Endothelial cell of umbilical vein (primary cell): ENCODE data around the gene SFMBT1. TPM values are rescaled to one million over a fixed set of nuclear protein-coding genes. Genes with fewer than 3 reads are reported as not detected.

Experiments used
- BruUV-seq: library from RNA; stranded (reverse); fragments of 400-500 nt; replicated peaks from 2 replicates; lab custom pipeline; 2021; lab: Mats Ljungman, UMichigan
- CTCF ChIA-PET: fragments of 300-600, 350-600 bp; sonication (Branson Sonifier 250); formaldehyde crosslinking; loops from one replicate; lab custom pipeline; 2021; ENCODE audit warnings: antibody characterized with exemption, inconsistent platforms; lab: Charles Lee
- POLR2A ChIA-PET: fragments of 300-600, 350-600 bp; sonication (Branson Sonifier 250); formaldehyde crosslinking; loops from one replicate; lab custom pipeline; 2021; ENCODE audit warnings: antibody characterized with exemption, inconsistent platforms; lab: Charles Lee
- DNase-seq: peaks from one replicate; pipeline ENCODE4 v3.0.0-alpha.2; 2011; ENCODE audit warnings: low read depth, low spot score
- FAIRE-seq: peaks from 2 replicates; lab custom pipeline; 2011; peaks lifted over from hg19 to GRCh38; lab: Jason Lieb, UNC
- H2AFZ ChIP-seq: 2 replicates; pipeline ENCODE4 v1.6.0; 2012; ENCODE audit warnings: low read depth, low read length, control low read depth, inconsistent platforms
- H3K27ac ChIP-seq: 2 replicates; pipeline ENCODE4 v1.5.1; 2011; ENCODE audit warnings: low read depth, mild to moderate bottlenecking, control low read depth, low read length, moderate library complexity; ENCODE audit not compliant: insufficient read depth
- H3K27me3 ChIP-seq, 2 experiments: 2 replicates each; pipeline versions ENCODE4 v1.6.0 to v1.6.1; 2011; ENCODE audit warnings: low read length in 2 of 2, mixed read lengths in 1 of 2; ENCODE audit not compliant: control insufficient read depth in 2 of 2, insufficient read depth in 2 of 2
- H3K36me3 ChIP-seq, 2 experiments: 2 replicates in 1 of 2; 3 replicates in 1 of 2; pipeline ENCODE4 v1.5.1; 2011; ENCODE audit warnings: low read length in 2 of 2, mild to moderate bottlenecking in 1 of 2, moderate library complexity in 1 of 2; ENCODE audit not compliant: control insufficient read depth in 2 of 2, insufficient read depth in 2 of 2; ENCODE audit errors: extremely low read depth in 1 of 2
- H3K4me1 ChIP-seq: 3 replicates; pipeline ENCODE4 v1.5.1; 2011; ENCODE audit warnings: mild to moderate bottlenecking, low read length; ENCODE audit not compliant: control insufficient read depth, insufficient read depth; ENCODE audit errors: extremely low read depth
- H3K4me2 ChIP-seq: 2 replicates; pipeline ENCODE4 v1.6.1; 2011; ENCODE audit warnings: low read length, control low read depth, mixed read lengths; ENCODE audit not compliant: insufficient read depth
- H3K4me3 ChIP-seq, 3 experiments: fragments of 200-600 bp in 1 of 3; sonication (generic), shearing (Covaris generic) in 1 of 3; replicated peaks in 1 of 3; 2 replicates each; pipeline ENCODE4 v1.5.1; 2011 to 2016; ENCODE audit warnings: control low read depth in 3 of 3, low read length in 3 of 3, mild to moderate bottlenecking in 2 of 3, inconsistent platforms in 1 of 3, low read depth in 1 of 3, moderate library complexity in 1 of 3; ENCODE audit not compliant: insufficient read depth in 1 of 3
- H3K79me2 ChIP-seq: 2 replicates; pipeline ENCODE4 v1.6.0; 2012; ENCODE audit warnings: low read length, inconsistent platforms; ENCODE audit not compliant: control insufficient read depth, insufficient read depth
- H3K9ac ChIP-seq: replicated peaks from 2 replicates; pipeline ENCODE3; 2011; ENCODE audit warnings: low read length, control low read depth; ENCODE audit not compliant: insufficient read depth; ENCODE audit errors: extremely low read depth
- H3K9me1 ChIP-seq: replicated peaks from 3 replicates; pipeline ENCODE4 v1.6.0; 2011; ENCODE audit warnings: mild to moderate bottlenecking, low read length; ENCODE audit not compliant: control insufficient read depth, insufficient read depth; ENCODE audit errors: extremely low read depth
- H3K9me3 ChIP-seq: replicated peaks from 2 replicates; pipeline ENCODE4 v1.5.1; 2012; ENCODE audit warnings: low read length, inconsistent platforms; ENCODE audit not compliant: control insufficient read depth, insufficient read depth
- H4K20me1 ChIP-seq: replicated peaks from 2 replicates; pipeline ENCODE3; 2011; ENCODE audit warnings: mild to moderate bottlenecking, low read length; ENCODE audit not compliant: control insufficient read depth, insufficient read depth; ENCODE audit errors: extremely low read depth
- FOS ChIP-seq: IDR thresholded peaks from 2 replicates; pipeline ENCODE4 v1.6.1; 2011; ENCODE audit warnings: mild to moderate bottlenecking, low read length, moderate library complexity, borderline replicate concordance; ENCODE audit not compliant: insufficient read depth
- GATA2 ChIP-seq: IDR thresholded peaks from 2 replicates; pipeline ENCODE4 v1.7.0; 2011; ENCODE audit warnings: low read depth, mild to moderate bottlenecking, moderate library complexity, mixed read lengths, low read length; ENCODE audit not compliant: insufficient read length, insufficient read depth
- JUN ChIP-seq: IDR thresholded peaks from 2 replicates; pipeline ENCODE4 v1.6.1; 2011; ENCODE audit warnings: borderline replicate concordance, low read depth; ENCODE audit not compliant: insufficient read length, insufficient read depth
- MAX ChIP-seq: IDR thresholded peaks from 2 replicates; pipeline ENCODE4 v1.6.1; 2011; ENCODE audit not compliant: insufficient read depth, insufficient read length
- MYC ChIP-seq: IDR thresholded peaks from one replicate; pipeline ENCODE4 v1.6.1; 2011; ENCODE audit warnings: mild to moderate bottlenecking, low read depth, low read length
- POLR2A ChIP-seq: IDR thresholded peaks from 2 replicates; pipeline ENCODE4 v1.6.1; 2012; ENCODE audit warnings: low read depth, mild to moderate bottlenecking, control low read depth, low read length
- POLR2AphosphoS5 ChIP-seq: IDR thresholded peaks from 2 replicates; pipeline ENCODE4 v1.6.1; 2012; ENCODE audit warnings: low read depth, mild to moderate bottlenecking, control low read depth, low read length, moderate library complexity; ENCODE audit not compliant: insufficient read depth
- dilution Hi-C: fragments of 300-500 bp; cut with MboI; formaldehyde crosslinking; loops from one replicate; pipeline ENCODE4 v1.15.0; 2019; ENCODE audit warnings: low sequenced_read_pairs; ENCODE audit not compliant: extremely low pct_ligation_motif_present
- intact Hi-C: fragments of 100-400 bp; cut with micrococcal nuclease; formaldehyde crosslinking; loops from one replicate; pipeline ENCODE4 v1.10.0; 2022
- polyA plus RNA-seq, 4 experiments: library from polyadenylated mRNA; depleted of rRNA in 3 of 4; stranded (reverse) in 3 of 4; unstranded in 1 of 4; fragments of >200 nt; gene quantifications; 2 replicates each; pipeline versions ENCODE4 v1.2.1 to v1.2.3, GENCODE V29; 2011 to 2012; ENCODE audit warnings: missing spikeins in 1 of 4
- total RNA-seq: library from RNA; stranded (reverse); gene quantifications from 2 replicates; pipeline ENCODE4 v1.2.3, GENCODE V29; 2021
- TF ChIP-seq, protein P1 (sequence below), 2 donors: IDR thresholded peaks; 1 replicate in 1 of 2; 2 replicates in 1 of 2; pipeline ENCODE4 v1.5.1; 2011; ENCODE audit warnings: low read length in 2 of 2, mild to moderate bottlenecking in 2 of 2, moderate library complexity in 2 of 2, control low read depth in 1 of 2, inconsistent platforms in 1 of 2, low read depth in 1 of 2; ENCODE audit not compliant: insufficient read depth in 1 of 2; ENCODE audit errors: extremely low read depth in 1 of 2

Gene SFMBT1
- total and polyA plus RNA-seq, 2 donors (not counting 3 experiments of a cell fraction or from before 2014, with no cell fraction given), result 1.8 to 6.0 TPM

GRCh38 chr3:52891164-52891563 is 154.7 kb downstream of the SFMBT1 start:
- DNase-seq, result no peak
- FAIRE-seq, result no peak
- TF ChIP-seq POLR2A (no peak), FOS (peak; percentile 0), MYC (no peak), MAX (no peak), GATA2 (no peak), POLR2AphosphoS5 (no peak), JUN (no peak)
- TF ChIP-seq, protein P1, sequence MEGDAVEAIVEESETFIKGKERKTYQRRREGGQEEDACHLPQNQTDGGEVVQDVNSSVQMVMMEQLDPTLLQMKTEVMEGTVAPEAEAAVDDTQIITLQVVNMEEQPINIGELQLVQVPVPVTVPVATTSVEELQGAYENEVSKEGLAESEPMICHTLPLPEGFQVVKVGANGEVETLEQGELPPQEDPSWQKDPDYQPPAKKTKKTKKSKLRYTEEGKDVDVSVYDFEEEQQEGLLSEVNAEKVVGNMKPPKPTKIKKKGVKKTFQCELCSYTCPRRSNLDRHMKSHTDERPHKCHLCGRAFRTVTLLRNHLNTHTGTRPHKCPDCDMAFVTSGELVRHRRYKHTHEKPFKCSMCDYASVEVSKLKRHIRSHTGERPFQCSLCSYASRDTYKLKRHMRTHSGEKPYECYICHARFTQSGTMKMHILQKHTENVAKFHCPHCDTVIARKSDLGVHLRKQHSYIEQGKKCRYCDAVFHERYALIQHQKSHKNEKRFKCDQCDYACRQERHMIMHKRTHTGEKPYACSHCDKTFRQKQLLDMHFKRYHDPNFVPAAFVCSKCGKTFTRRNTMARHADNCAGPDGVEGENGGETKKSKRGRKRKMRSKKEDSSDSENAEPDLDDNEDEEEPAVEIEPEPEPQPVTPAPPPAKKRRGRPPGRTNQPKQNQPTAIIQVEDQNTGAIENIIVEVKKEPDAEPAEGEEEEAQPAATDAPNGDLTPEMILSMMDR (IDR thresholded peaks at IDR 0.05; ENCODE audit: extremely low read depth in 1 of 2, insufficient read depth in 1 of 2, low read depth in 1 of 2, low read length in 2 of 2), result no peak
- Histone ChIP-seq H4K20me1 (no peaks in the 10 kb centered on the region), H2AFZ (no peak overlapping the region), H3K9me3 (no peaks in the 10 kb centered on the region), H3K79me2 (no peaks in the 10 kb centered on the region), H3K27ac (no peak overlapping the region), H3K27me3 (no peaks in the 10 kb centered on the region), H3K4me3 (no peak overlapping the region), H3K36me3 (no peaks in the 10 kb centered on the region), H3K9me1 (no peaks in the 10 kb centered on the region), H3K4me2 (no peak overlapping the region), H3K9ac (no peak overlapping the region), H3K4me1 (peaks cover 3% of the 10 kb centered on the region)
- POLR2A ChIA-PET, result no interaction called here
- BruUV-seq, result no TSS peak
- dilution Hi-C loops, result no loop called here
- CTCF ChIA-PET, result no interaction called here
- intact Hi-C loops, result no loop called here
